Motor neuron (in vitro differentiated cells): ENCODE data around the gene CNTNAP1. TPM values are rescaled to one million over a fixed set of nuclear protein-coding genes. Genes with fewer than 3 reads are reported as not detected.

Experiments
- ATAC-seq, 8 experiments: fragments of 200-7000 bp; cut with Tn5 transposase; replicated peaks in 6 of 8; 2 replicates each; pipeline ENCODE4 v1.8.0; 2021; ENCODE audit warnings: mild to moderate bottlenecking in 8 of 8, moderate library complexity in 8 of 8
- H3K27ac ChIP-seq, 2 donors: fragments of 250-450 bp; sonication (Bioruptor Pico); 2 replicates each; pipeline ENCODE4 v1.9.0; 2021; ENCODE audit warnings: antibody characterized with exemption in 2 of 2, mild to moderate bottlenecking in 2 of 2, moderate library complexity in 1 of 2
- H3K4me1 ChIP-seq, 2 donors: fragments of 250-450 bp; sonication (Bioruptor Pico); replicated peaks in 1 of 2; 2 replicates each; pipeline ENCODE4 v1.6.1; 2021; ENCODE audit warnings: antibody characterized with exemption in 2 of 2, mild to moderate bottlenecking in 2 of 2, moderate library complexity in 1 of 2
- H3K4me3 ChIP-seq, 5 donors: fragments of 250-450 bp; sonication (Bioruptor Pico); 2 replicates each; pipeline ENCODE4 v1.9.0; 2021; ENCODE audit warnings: antibody characterized with exemption in 5 of 5, mild to moderate bottlenecking in 5 of 5, moderate library complexity in 4 of 5
- WGBS, 10 experiments: fragments of 450-650 bp; shearing (Covaris generic); methylation state at CpG; one replicate each; pipeline ENCODE4 v1.0.0; 2022; 5-methylcytosine and 5-hydroxymethylcytosine counted together
- in situ Hi-C, 9 experiments: fragments of 400-800 bp; cut with MboI; loops; one replicate each; pipeline ENCODE4 v1.15.0; 2021; ENCODE audit warnings: low sequenced_read_pairs in 9 of 9, low pct_unique_long_range_greater_than_20kb in 2 of 9; ENCODE audit not compliant: unreplicated experiment in 9 of 9
- total RNA-seq, 8 experiments: library from RNA; unstranded; fragments of 300-600 nt; gene quantifications; 2 replicates each; pipeline versions ENCODE4 v1.2.3 to v1.2.4, GENCODE V29; 2022

CNTNAP1 gene
- total RNA-seq, 8 experiments from 2014 or later: 2.4 to 33.9 (median 14.1) TPM

DNA sequence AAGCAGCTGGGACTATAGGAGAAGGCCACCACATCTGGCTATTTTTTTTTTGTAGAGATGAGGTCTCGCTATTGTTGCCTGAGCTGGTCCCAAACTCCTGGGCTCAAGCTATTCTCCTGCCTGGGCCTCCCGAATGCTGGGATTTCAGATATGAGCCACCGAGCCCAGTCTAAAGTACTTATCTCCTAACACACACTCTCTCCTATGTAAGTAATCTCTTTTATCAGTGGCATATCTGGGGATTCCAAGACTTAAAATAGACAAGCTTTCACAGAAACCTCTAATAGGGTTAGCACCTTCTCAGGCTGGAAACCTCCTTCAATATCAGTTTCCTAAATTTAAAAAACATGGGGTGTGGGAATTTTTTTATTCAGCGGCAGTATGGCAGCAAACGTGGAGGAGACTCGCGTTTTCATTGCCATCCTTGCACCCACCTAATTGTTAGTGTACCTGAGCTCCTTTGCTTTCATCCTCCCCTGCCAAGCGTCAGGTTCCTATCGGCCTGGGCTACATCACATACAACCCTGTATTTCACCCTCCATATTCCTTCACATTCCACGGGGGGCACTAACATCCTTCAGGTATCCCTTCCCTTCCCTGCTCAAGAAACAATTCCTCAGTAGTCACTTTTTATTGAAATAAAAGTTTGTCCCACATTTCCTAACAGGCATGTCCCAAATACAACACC lies 61.4 kb downstream of the CNTNAP1 start:
- H3K27ac ChIP-seq: no peak overlapping the region
- ATAC-seq: peak in 2 of 8 experiments; percentile 5 to 7
- peak overlapping the region; percentile 55 to 87 (median 66) for H3K4me3 ChIP-seq
- WGBS, 10 experiments: 35 to 100% (median 61%) methylated on average over 2 to 9 of the region's 10 CpGs
- peaks cover 6 to 13% of the 10 kb centered on the region in 2 donors for H3K4me1 ChIP-seq
- in situ Hi-C loops: no loop called here

- Histone ChIP-seq H3K4me3 (peak overlapping the region; percentile 55 to 87 (median 66)), H3K4me1 (peaks cover 6 to 19% of the 10 kb centered on the region in 2 donors), H3K27ac (peak overlapping the region; percentile 56 to 81)
- 0 to 10% (median 0%) methylated on average over 1 to 5 of the region's 32 CpGs; no CpG with 5 or more reads in 3 of the 10 experiments for WGBS, 10 experiments
- ATAC-seq: peak; percentile 73 to 87 (median 78)
- in situ Hi-C loops: no loop called here
Observed at GRCh38 chr17:42744283-42744805, 62.0 kb downstream of the CNTNAP1 start.

DNA sequence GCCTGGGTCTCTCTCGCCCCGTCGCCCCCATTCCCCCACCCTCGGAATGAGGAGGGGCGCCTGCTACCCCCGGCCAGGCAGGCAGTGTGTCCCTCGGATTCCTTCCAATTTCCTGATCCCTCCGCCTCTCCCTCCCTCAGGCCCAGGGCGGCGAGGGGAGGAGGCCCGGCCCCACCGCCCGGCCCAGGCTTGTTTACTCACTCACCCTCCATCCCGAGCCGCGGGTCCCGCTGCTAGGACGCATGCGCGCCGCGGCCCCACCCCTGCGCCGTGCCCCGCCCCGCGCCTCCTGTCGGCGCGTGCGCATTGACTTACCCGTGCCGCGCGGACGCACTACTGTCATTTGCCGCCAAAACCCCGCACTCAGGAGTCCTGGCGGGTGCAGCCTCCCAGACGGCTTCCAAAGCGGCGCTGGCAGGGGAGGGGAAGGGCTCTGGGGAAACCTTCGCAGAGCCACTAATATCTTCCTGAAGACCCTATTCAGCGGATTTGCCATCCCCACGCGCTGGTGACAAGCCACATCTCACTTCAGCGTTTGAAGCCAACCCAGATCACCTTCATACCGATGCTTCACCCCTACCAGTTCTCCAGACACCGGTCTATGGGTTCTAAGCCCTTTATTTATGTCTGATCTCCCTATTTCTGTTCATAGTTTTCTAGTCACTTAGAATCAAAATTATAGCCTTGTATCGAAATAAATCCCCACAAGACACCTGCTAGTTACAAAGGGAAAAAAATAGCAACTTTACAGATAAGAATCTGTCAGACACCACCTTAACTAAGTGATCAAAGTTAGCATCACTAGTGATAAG lies 62.7 kb downstream of the CNTNAP1 start, which contains the start of gene EZH1:
EZH1 (minus strand) TSS at position 235 of the 812 bp plus-strand sequence. CDS start 16,099 bp downstream, outside the sequence.
- 27 to 90% (median 42%) methylated on average over 1 to 5 of the region's 50 CpGs; no CpG with 5 or more reads in 4 of the 10 experiments for WGBS, 10 experiments
- peak; percentile 91 to 95 (median 94) for ATAC-seq
- Histone ChIP-seq H3K27ac (peak within 1 kb of the TSS; percentile 56 to 81), H3K4me3 (peak within 1 kb of the TSS; percentile 55 to 87 (median 66)), H3K4me1 (peaks cover 6 to 23% of the 10 kb centered on the region in 2 donors)
- in situ Hi-C loops: no loop called here

DNA sequence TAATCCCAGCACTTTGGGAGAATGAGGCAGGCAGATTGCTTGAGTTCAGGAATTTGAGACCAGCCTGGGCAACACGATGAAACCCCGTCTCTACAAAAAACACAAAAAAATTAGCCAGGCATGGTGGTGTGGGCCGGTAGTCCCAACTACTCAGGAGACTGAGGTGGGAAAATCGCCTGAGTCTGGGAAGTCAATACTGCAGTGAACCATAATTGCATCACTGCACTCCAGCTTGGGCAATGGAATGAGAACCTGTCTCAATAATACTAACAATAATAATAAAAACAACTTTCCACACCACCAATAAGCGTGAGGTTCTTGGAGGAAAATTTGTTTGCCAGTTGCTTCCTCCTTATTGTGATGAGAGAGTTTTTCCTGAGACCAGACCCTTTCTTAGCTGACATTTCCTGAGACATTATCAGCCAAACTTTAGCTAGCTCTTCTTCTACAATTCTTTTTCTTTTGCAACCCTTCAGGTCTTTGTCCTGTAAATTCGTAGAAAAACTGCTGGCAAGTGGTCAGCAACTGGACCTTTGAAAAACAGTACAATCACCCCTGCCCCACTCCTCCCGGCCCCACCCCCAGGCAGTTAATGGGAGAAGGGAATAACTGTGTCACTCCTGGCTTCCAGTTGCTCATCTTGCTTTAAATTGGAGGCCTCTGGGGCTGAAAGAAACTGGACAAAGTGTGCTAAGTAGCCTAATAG lies 66.0 kb downstream of the CNTNAP1 start:
- 17 to 60% (median 30%) methylated on average over 2 to 6 of the region's 7 CpGs; no CpG with 5 or more reads in 1 of the 10 experiments for WGBS, 10 experiments
- H3K4me1 ChIP-seq: peaks cover 6 to 23% of the 10 kb centered on the region in 2 donors

GRCh38 chr17:42748908-42749798 lies 66.8 kb downstream of the CNTNAP1 start:
- 10 to 91% (median 81%) methylated on average over 2 to 9 of the region's 11 CpGs; no CpG with 5 or more reads in 1 of the 10 experiments for WGBS, 10 experiments
- no peak overlapping the region for H3K4me3 ChIP-seq
- in situ Hi-C loops: no loop called here
- no peak for ATAC-seq
- H3K4me1 ChIP-seq: peaks cover 0 to 17% of the 10 kb centered on the region in 2 donors
- no peak overlapping the region for H3K27ac ChIP-seq

More for the DNA sequence above, 66.0 kb downstream of the CNTNAP1 start:
- H3K4me3 ChIP-seq: no peak overlapping the region
- no peak overlapping the region for H3K27ac ChIP-seq
- no peak for ATAC-seq
- in situ Hi-C loops: no loop called here

Other genes starting within 250 kb of the CNTNAP1 start
- 100 to 1,000 TPM in 2 of 8 experiments, 10 to 100 TPM in 6; 45.4 to 115 (median 75.7) TPM for gene ATP6V0A1, start 223.7 kb upstream of the CNTNAP1 start, total RNA-seq
- gene NAGLU, start 146.3 kb upstream of the CNTNAP1 start, total RNA-seq: 10 to 100 TPM in 5 of 8 experiments, 1 to 10 TPM in 3; 6.3 to 55.8 (median 18.5) TPM
- gene HSD17B1, start 129.6 kb upstream of the CNTNAP1 start, total RNA-seq: 1 to 10 TPM; 1.7 to 6.3 (median 5.4) TPM
- 10 to 100 TPM; 20.8 to 82.7 (median 30.8) TPM for gene COASY, start 120.4 kb upstream of the CNTNAP1 start, total RNA-seq
- gene MLX, start 115.4 kb upstream of the CNTNAP1 start, total RNA-seq: 10 to 100 TPM; 17.3 to 48.0 (median 25.6) TPM
- gene PSMC3IP, start 104.8 kb upstream of the CNTNAP1 start, total RNA-seq: 10 to 100 TPM in 7 of 8 experiments, 1 to 10 TPM in 1; 1.5 to 24.7 (median 12.1) TPM
- gene RETREG3, start 73.2 kb upstream of the CNTNAP1 start, total RNA-seq: 10 to 100 TPM; 27.1 to 40.2 (median 32.8) TPM
- gene TUBG1, start 72.8 kb upstream of the CNTNAP1 start, total RNA-seq: 10 to 100 TPM; 24.7 to 67.7 (median 39.3) TPM
- 10 to 100 TPM in 7 of 8 experiments, 1 to 10 TPM in 1; 7.1 to 26.7 (median 16.0) TPM for gene TUBG2, start 23.2 kb upstream of the CNTNAP1 start, total RNA-seq
- gene PLEKHH3, start 5.5 kb upstream of the CNTNAP1 start, total RNA-seq: 10 to 100 TPM; 10.1 to 24.2 (median 20.6) TPM
- 1 to 10 TPM in 5 of 8 experiments, under 1 TPM in 3; 0.41 to 6.4 (median 1.6) TPM for gene CCR10, start 688 bp upstream of the CNTNAP1 start, total RNA-seq
- gene EZH1, start 62.5 kb downstream of the CNTNAP1 start, total RNA-seq: 10 to 100 TPM; 13.8 to 44.5 (median 27.8) TPM
- gene RAMP2, start 78.7 kb downstream of the CNTNAP1 start, total RNA-seq: 10 to 100 TPM in 1 of 8 experiments, 1 to 10 TPM in 6, under 1 TPM in 1; 0.90 to 34.2 (median 4.1) TPM
- gene VPS25, start 90.9 kb downstream of the CNTNAP1 start, total RNA-seq: 100 to 1,000 TPM in 1 of 8 experiments, 10 to 100 TPM in 7; 57.1 to 110 (median 88.0) TPM
- 1 to 10 TPM in 1 of 8 experiments, under 1 TPM in 7; 0.11 to 1.2 (median 0.57) TPM for gene WNK4, start 98.1 kb downstream of the CNTNAP1 start, total RNA-seq
- 100 to 1,000 TPM in 2 of 8 experiments, 10 to 100 TPM in 6; 58.7 to 114 (median 72.5) TPM for gene COA3, start 116.2 kb downstream of the CNTNAP1 start, total RNA-seq
- gene CNTD1, start 116.3 kb downstream of the CNTNAP1 start, total RNA-seq: 1 to 10 TPM in 2 of 8 experiments, under 1 TPM in 6; 0.58 to 3.8 (median 0.81) TPM
- 100 to 1,000 TPM in 2 of 8 experiments, 10 to 100 TPM in 6; 34.6 to 113 (median 55.9) TPM for gene BECN1, start 141.8 kb downstream of the CNTNAP1 start, total RNA-seq
- 100 to 1,000 TPM in 3 of 8 experiments, 10 to 100 TPM in 5; 31.7 to 169 (median 69.6) TPM for gene PSME3, start 150.9 kb downstream of the CNTNAP1 start, total RNA-seq
- 1 to 10 TPM; 1.3 to 2.6 (median 2.1) TPM for gene AOC2, start 162.0 kb downstream of the CNTNAP1 start, total RNA-seq
- 1 to 10 TPM in 4 of 8 experiments, under 1 TPM in 4; 0.41 to 3.7 (median 0.81) TPM for gene AOC3, start 168.7 kb downstream of the CNTNAP1 start, total RNA-seq
- gene G6PC1, start 218.3 kb downstream of the CNTNAP1 start, total RNA-seq: under 1 TPM in 5 of 8 experiments, not detected in 3; 0.21 to 0.70 (median 0.47) TPM